ENCODE measurements around the gene HSD17B3. TPM values are rescaled to one million over a fixed set of nuclear protein-coding genes. Genes with fewer than 3 reads are reported as not detected.
"Not testable (repeated sequence)": the region's sequence is repeated elsewhere in the genome, so short reads cannot be mapped to it uniquely, and the experiment has no call there.

HSD17B3 gene
- polyA plus RNA-seq, 1 donor, result 1.9 TPM

- no peak for DNase-seq
- Histone ChIP-seq H3K36me3 (ENCODE audit: control insufficient read depth, insufficient read depth, low read length) (peaks cover 24% of the 10 kb centered on the region), H3K9me3 (ENCODE audit: control insufficient read depth, low read depth, low read length) (no peaks in the 10 kb centered on the region), H3K4me1 (ENCODE audit: control insufficient read depth, insufficient read depth, low read length) (no peaks in the 10 kb centered on the region), H3K27me3 (ENCODE audit: control insufficient read depth, insufficient read depth, low read length) (no peaks in the 10 kb centered on the region), H3K27ac (ENCODE audit: low read length) (no peak overlapping the region), H3K4me3 (ENCODE audit: low read length) (no peak overlapping the region)
- 75% methylated on average over 2 of the region's 9 CpGs for WGBS (ENCODE audit: insufficient coverage, low lambda C conversion rate)
These were observed 29.4 kb upstream of the HSD17B3 start for GRCh38 chr9:96331236-96331947.

GRCh38 chr9:96327694-96328352 is 25.8 kb upstream of the HSD17B3 start:
- no peak overlapping the region for H3K27ac ChIP-seq (ENCODE audit: low read length)
- no peak overlapping the region for H3K4me3 ChIP-seq (ENCODE audit: low read length)
- no peaks in the 10 kb centered on the region for H3K27me3 ChIP-seq (ENCODE audit: control insufficient read depth, insufficient read depth, low read length)
- peak; percentile 35 to 50 for DNase-seq
- H3K4me1 ChIP-seq (ENCODE audit: control insufficient read depth, insufficient read depth, low read length), result no peaks in the 10 kb centered on the region
- H3K36me3 ChIP-seq (ENCODE audit: control insufficient read depth, insufficient read depth, low read length), result peaks cover 29% of the 10 kb centered on the region
- 88% methylated on average over 1 of the region's 1 CpG for WGBS (ENCODE audit: insufficient coverage, low lambda C conversion rate)
- no peaks in the 10 kb centered on the region for H3K9me3 ChIP-seq (ENCODE audit: control insufficient read depth, low read depth, low read length)

GRCh38 chr9:96323169-96323568 is 21.2 kb upstream of the HSD17B3 start:
- Histone ChIP-seq H3K27me3 (ENCODE audit: control insufficient read depth, insufficient read depth, low read length) (no peaks in the 10 kb centered on the region), H3K4me1 (ENCODE audit: control insufficient read depth, insufficient read depth, low read length) (no peaks in the 10 kb centered on the region), H3K27ac (ENCODE audit: low read length) (no peak overlapping the region), H3K9me3 (ENCODE audit: control insufficient read depth, low read depth, low read length) (no peaks in the 10 kb centered on the region), H3K36me3 (ENCODE audit: control insufficient read depth, insufficient read depth, low read length) (peaks cover 27% of the 10 kb centered on the region), H3K4me3 (ENCODE audit: low read length) (no peak overlapping the region)
- DNase-seq, result no peak

- H3K27ac ChIP-seq (ENCODE audit: low read length); H3K27me3 ChIP-seq (ENCODE audit: control insufficient read depth, insufficient read depth, low read length); H3K4me3 ChIP-seq (ENCODE audit: low read length); H3K4me1 ChIP-seq (ENCODE audit: control insufficient read depth, insufficient read depth, low read length); H3K9me3 ChIP-seq (ENCODE audit: control insufficient read depth, low read depth, low read length); DNase-seq: not testable (repeated sequence)
- WGBS (ENCODE audit: insufficient coverage, low lambda C conversion rate), result no CpG with 5 or more reads among the region's 5 CpGs
- H3K36me3 ChIP-seq (ENCODE audit: control insufficient read depth, insufficient read depth, low read length), result peaks cover 27% of the 10 kb centered on the region
These were observed 20.8 kb upstream of the HSD17B3 start for GRCh38 chr9:96322736-96323135.

- H3K4me1 ChIP-seq (ENCODE audit: control insufficient read depth, insufficient read depth, low read length); H3K9me3 ChIP-seq (ENCODE audit: control insufficient read depth, low read depth, low read length); H3K27ac ChIP-seq (ENCODE audit: low read length); H3K4me3 ChIP-seq (ENCODE audit: low read length); H3K27me3 ChIP-seq (ENCODE audit: control insufficient read depth, insufficient read depth, low read length); DNase-seq: not testable (repeated sequence)
- no CpG with 5 or more reads among the region's 3 CpGs for WGBS (ENCODE audit: insufficient coverage, low lambda C conversion rate)
- peaks cover 27% of the 10 kb centered on the region for H3K36me3 ChIP-seq (ENCODE audit: control insufficient read depth, insufficient read depth, low read length)
These were observed 20.2 kb upstream of the HSD17B3 start for GRCh38 chr9:96322210-96322609.

GRCh38 chr9:96321515-96321914 is 19.5 kb upstream of the HSD17B3 start:
- Histone ChIP-seq H3K4me1 (ENCODE audit: control insufficient read depth, insufficient read depth, low read length) (no peaks in the 10 kb centered on the region), H3K4me3 (ENCODE audit: low read length) (no peak overlapping the region), H3K36me3 (ENCODE audit: control insufficient read depth, insufficient read depth, low read length) (peaks cover 25% of the 10 kb centered on the region), H3K9me3 (ENCODE audit: control insufficient read depth, low read depth, low read length) (no peaks in the 10 kb centered on the region), H3K27me3 (ENCODE audit: control insufficient read depth, insufficient read depth, low read length) (no peaks in the 10 kb centered on the region), H3K27ac (ENCODE audit: low read length) (no peak overlapping the region)
- 20% methylated on average over 1 of the region's 7 CpGs for WGBS (ENCODE audit: insufficient coverage, low lambda C conversion rate)
- DNase-seq, result no peak

GRCh38 chr9:96320749-96321280 is 18.8 kb upstream of the HSD17B3 start:
- H3K27me3 ChIP-seq (ENCODE audit: control insufficient read depth, insufficient read depth, low read length), result no peaks in the 10 kb centered on the region
- no CpG with 5 or more reads among the region's 8 CpGs for WGBS (ENCODE audit: insufficient coverage, low lambda C conversion rate)
- H3K9me3 ChIP-seq (ENCODE audit: control insufficient read depth, low read depth, low read length), result no peaks in the 10 kb centered on the region
- H3K36me3 ChIP-seq (ENCODE audit: control insufficient read depth, insufficient read depth, low read length), result peaks cover 25% of the 10 kb centered on the region
- no peak for DNase-seq
- no peak overlapping the region for H3K4me3 ChIP-seq (ENCODE audit: low read length)
- H3K4me1 ChIP-seq (ENCODE audit: control insufficient read depth, insufficient read depth, low read length), result no peaks in the 10 kb centered on the region
- no peak overlapping the region for H3K27ac ChIP-seq (ENCODE audit: low read length)

- H3K9me3 ChIP-seq (ENCODE audit: control insufficient read depth, low read depth, low read length), result peaks cover under 1% of the 10 kb centered on the region
- no peak for DNase-seq
- no peaks in the 10 kb centered on the region for H3K27me3 ChIP-seq (ENCODE audit: control insufficient read depth, insufficient read depth, low read length)
- no peak overlapping the region for H3K4me3 ChIP-seq (ENCODE audit: low read length)
- H3K36me3 ChIP-seq (ENCODE audit: control insufficient read depth, insufficient read depth, low read length), result peaks cover 21% of the 10 kb centered on the region
- no peak overlapping the region for H3K27ac ChIP-seq (ENCODE audit: low read length)
- no peaks in the 10 kb centered on the region for H3K4me1 ChIP-seq (ENCODE audit: control insufficient read depth, insufficient read depth, low read length)
- WGBS (ENCODE audit: insufficient coverage, low lambda C conversion rate), result 42% methylated on average over 2 of the region's 6 CpGs
These were observed 17.1 kb upstream of the HSD17B3 start for GRCh38 chr9:96318921-96319565.

- Histone ChIP-seq H3K27ac (ENCODE audit: low read length) (no peak overlapping the region), H3K9me3 (ENCODE audit: control insufficient read depth, low read depth, low read length) (peaks cover 10% of the 10 kb centered on the region), H3K4me3 (ENCODE audit: low read length) (no peak overlapping the region), H3K4me1 (ENCODE audit: control insufficient read depth, insufficient read depth, low read length) (no peaks in the 10 kb centered on the region), H3K27me3 (ENCODE audit: control insufficient read depth, insufficient read depth, low read length) (no peaks in the 10 kb centered on the region), H3K36me3 (ENCODE audit: control insufficient read depth, insufficient read depth, low read length) (peaks cover 16% of the 10 kb centered on the region)
- 50% methylated on average over 2 of the region's 9 CpGs for WGBS (ENCODE audit: insufficient coverage, low lambda C conversion rate)
- peak; percentile 38 to 42 for DNase-seq
These were observed 15.5 kb upstream of the HSD17B3 start for GRCh38 chr9:96317335-96317980.

- DNase-seq, result no peak
- Histone ChIP-seq H3K27me3 (ENCODE audit: control insufficient read depth, insufficient read depth, low read length) (no peaks in the 10 kb centered on the region), H3K4me3 (ENCODE audit: low read length) (no peak overlapping the region), H3K9me3 (ENCODE audit: control insufficient read depth, low read depth, low read length) (peaks cover 13% of the 10 kb centered on the region), H3K4me1 (ENCODE audit: control insufficient read depth, insufficient read depth, low read length) (no peaks in the 10 kb centered on the region), H3K27ac (ENCODE audit: low read length) (no peak overlapping the region), H3K36me3 (ENCODE audit: control insufficient read depth, insufficient read depth, low read length) (no peaks in the 10 kb centered on the region)
- 100% methylated on average over 2 of the region's 7 CpGs for WGBS (ENCODE audit: insufficient coverage, low lambda C conversion rate)
These were observed 7.9 kb upstream of the HSD17B3 start for GRCh38 chr9:96309850-96310249.

Measured in large intestine (tissue), 3 donors.